CD4-positive, alpha-beta memory T cell (primary cell): Measurements from ENCODE around the gene CCR8. TPM values are rescaled to one million over a fixed set of nuclear protein-coding genes. Genes with fewer than 3 reads are reported as not detected.

Experiments
- polyA plus RNA-seq, 2 donors: library from polyadenylated mRNA; unstranded; fragments of 300-500 nt; fragmentation: Illumina TruSeq; gene quantifications; one replicate each; pipeline ENCODE4 v1.2.3, GENCODE V29; 2021
- total RNA-seq, 2 experiments: library from RNA; stranded (reverse); gene quantifications; one replicate each; pipeline ENCODE4 v1.2.3, GENCODE V29; 2021

The CCR8 gene
- total and polyA plus RNA-seq, 4 experiments from 2014 or later: 5.3 to 12.3 (median 6.2) TPM

Other genes starting within 250 kb of the CCR8 start
- gene GORASP1, start 222.1 kb upstream of the CCR8 start, total RNA-seq: 10 to 100 TPM; 57.1 to 58.4 TPM
- gene GORASP1, start 222.1 kb upstream of the CCR8 start, polyA plus RNA-seq: 10 to 100 TPM; 21.5 to 22.1 TPM
- gene TTC21A, start 222.0 kb upstream of the CCR8 start, total RNA-seq: 1 to 10 TPM; 3.0 to 3.9 TPM
- gene TTC21A, start 222.0 kb upstream of the CCR8 start, polyA plus RNA-seq: 1 to 10 TPM in 1 of 2 donors, not detected in 1; 1.1 TPM
- 10 to 100 TPM; 14.9 to 15.3 TPM for gene CSRNP1, start 176.1 kb upstream of the CCR8 start, total RNA-seq
- 10 to 100 TPM; 22.5 to 89.7 TPM for gene CSRNP1, start 176.1 kb upstream of the CCR8 start, polyA plus RNA-seq
- gene XIRP1, start 137.1 kb upstream of the CCR8 start, total RNA-seq: not detected
- under 1 TPM in 1 of 2 donors, not detected in 1; 0.03 TPM for gene XIRP1, start 137.1 kb upstream of the CCR8 start, polyA plus RNA-seq
- gene CX3CR1, start 49.7 kb upstream of the CCR8 start, total RNA-seq: under 1 TPM; 0.29 to 0.33 TPM
- gene CX3CR1, start 49.7 kb upstream of the CCR8 start, polyA plus RNA-seq: 1 to 10 TPM; 1.6 to 3.7 TPM
- gene SLC25A38, start 53.7 kb downstream of the CCR8 start, total RNA-seq: 10 to 100 TPM; 46.0 to 53.5 TPM
- gene SLC25A38, start 53.7 kb downstream of the CCR8 start, polyA plus RNA-seq: 10 to 100 TPM; 44.5 to 55.5 TPM
- 1,000 to 10,000 TPM; 1,582 to 1,688 TPM for gene RPSA, start 77.0 kb downstream of the CCR8 start, total RNA-seq
- 1,000 to 10,000 TPM; 1,062 to 1,312 TPM for gene RPSA, start 77.0 kb downstream of the CCR8 start, polyA plus RNA-seq
- gene MOBP, start 138.0 kb downstream of the CCR8 start, total RNA-seq: not detected
- gene MOBP, start 138.0 kb downstream of the CCR8 start, polyA plus RNA-seq: not detected